AG10803 (cell line): ENCODE results near the gene ZSCAN10.

ENCODE experiments used
- DNase-seq: peaks from one replicate; pipeline ENCODE4 v3.0.0; 2010; ENCODE audit warnings: low read depth
- H3K4me3 ChIP-seq: 2 replicates; pipeline ENCODE4 v1.5.1; 2011; ENCODE audit warnings: mild to moderate bottlenecking, low read length, control low read depth
- TF ChIP-seq, protein P1 (sequence below): conservative IDR thresholded peaks from 2 replicates; pipeline ENCODE4 v1.5.1; 2011; ENCODE audit warnings: mild to moderate bottlenecking, low read length, control low read depth, inconsistent platforms

ZSCAN10 gene

DNA sequence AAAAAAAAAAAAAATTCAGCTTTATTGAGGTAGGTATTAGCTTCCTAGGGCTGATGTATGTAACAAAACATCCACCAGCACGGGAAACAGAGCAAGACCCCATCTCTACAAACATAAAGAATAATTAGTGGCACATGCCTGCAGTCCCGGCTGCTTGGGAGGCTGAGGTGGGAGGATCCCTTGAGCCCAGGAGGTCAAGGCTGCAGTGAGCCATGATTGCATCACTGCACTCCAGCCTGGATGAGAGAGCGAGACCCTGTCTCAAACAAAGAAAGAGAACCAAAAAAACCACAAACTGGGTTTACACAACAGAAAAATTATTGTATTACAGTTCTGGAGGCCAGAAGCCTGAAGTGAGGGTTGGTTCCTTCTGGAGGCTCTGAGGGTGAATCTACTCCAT, 56.7 kb downstream of the ZSCAN10 start:
- no peak overlapping the region for H3K4me3 ChIP-seq
- TF ChIP-seq, protein P1, sequence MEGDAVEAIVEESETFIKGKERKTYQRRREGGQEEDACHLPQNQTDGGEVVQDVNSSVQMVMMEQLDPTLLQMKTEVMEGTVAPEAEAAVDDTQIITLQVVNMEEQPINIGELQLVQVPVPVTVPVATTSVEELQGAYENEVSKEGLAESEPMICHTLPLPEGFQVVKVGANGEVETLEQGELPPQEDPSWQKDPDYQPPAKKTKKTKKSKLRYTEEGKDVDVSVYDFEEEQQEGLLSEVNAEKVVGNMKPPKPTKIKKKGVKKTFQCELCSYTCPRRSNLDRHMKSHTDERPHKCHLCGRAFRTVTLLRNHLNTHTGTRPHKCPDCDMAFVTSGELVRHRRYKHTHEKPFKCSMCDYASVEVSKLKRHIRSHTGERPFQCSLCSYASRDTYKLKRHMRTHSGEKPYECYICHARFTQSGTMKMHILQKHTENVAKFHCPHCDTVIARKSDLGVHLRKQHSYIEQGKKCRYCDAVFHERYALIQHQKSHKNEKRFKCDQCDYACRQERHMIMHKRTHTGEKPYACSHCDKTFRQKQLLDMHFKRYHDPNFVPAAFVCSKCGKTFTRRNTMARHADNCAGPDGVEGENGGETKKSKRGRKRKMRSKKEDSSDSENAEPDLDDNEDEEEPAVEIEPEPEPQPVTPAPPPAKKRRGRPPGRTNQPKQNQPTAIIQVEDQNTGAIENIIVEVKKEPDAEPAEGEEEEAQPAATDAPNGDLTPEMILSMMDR = no peak
- DNase-seq = no peak

DNA sequence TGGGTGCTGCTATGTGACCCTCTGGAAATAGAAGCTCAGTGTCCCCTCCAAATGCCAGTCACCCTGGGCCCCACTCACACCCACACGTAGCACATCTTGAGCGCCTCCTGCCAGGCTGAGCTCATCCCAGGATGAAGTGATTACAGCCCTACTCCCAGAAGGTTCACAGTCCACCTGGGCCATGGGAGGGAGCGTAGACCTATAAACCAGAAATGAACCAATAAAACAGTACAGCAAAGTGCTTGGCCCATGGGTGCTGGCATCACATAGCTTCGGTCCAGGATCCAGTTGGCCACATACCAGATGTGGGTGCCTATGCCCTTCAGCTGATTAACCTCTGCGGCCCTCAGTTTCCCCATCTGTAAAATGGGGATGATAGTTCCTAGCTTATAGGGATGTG, 60.2 kb downstream of the ZSCAN10 start:
- DNase-seq = no peak
- no peak overlapping the region for H3K4me3 ChIP-seq

More for the DNA sequence above, 60.2 kb downstream of the ZSCAN10 start:
- TF ChIP-seq, protein P1 = no peak
